NOMO-1 treated with dmso at 0.1 percent for 144 hours (cell line): Measurements from ENCODE around the gene SPG21.
A peak's percentile ranks its signal among the peaks of the same experiment; 100 is the strongest.

ENCODE experiments used
- DNase-seq: peaks from one replicate; lab custom pipeline; 2025; ENCODE audit not compliant: unreplicated experiment; lab: John Stamatoyannopoulos, UW

The SPG21 gene

DNA sequence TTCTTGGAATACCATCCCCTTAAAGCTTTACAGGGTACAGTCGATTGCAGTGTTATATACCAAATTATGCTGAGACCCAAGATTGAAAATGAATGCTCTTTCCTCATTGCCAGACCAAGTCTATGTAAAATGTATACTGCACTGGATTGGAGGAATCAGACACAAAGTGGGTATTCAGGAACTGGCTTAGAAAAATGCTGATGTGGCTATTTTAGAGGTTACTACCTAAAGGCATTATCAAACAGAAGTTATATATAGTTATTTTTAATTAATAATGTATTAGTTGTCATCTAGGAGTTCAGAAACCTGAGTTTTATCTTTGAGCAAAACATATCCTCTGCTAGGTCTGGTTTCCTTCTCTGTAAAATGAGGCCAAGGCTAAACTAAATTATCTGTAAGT lies 3.6 kb upstream of the SPG21 start:
- DNase-seq, result no peak

DNA sequence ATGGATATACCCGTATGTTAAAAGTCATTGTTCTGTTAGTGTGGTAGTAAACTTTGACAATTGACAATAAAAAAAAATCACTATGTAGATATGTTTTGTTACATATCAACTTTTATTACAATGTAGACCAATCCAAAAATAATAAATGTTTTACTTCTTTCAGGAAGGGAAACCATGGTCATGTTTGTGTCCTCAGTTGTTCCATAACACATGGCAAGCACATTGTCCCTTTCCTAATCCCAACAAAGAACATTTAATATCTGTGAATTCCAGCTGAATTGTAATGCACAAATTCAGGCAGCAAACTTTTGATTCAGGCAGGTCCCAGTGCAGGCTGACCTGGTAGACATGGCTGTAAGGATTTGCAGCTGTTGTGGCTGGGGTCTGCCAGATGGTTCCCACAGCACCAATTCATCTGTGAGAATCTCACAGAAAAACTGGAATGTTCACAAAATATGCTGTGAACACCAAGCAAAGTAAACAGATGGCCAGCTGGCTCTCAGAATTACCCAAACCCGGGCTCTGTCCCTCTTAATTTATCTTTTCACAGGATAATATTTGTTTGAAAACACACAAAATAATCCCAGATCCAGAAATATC lies 1.9 kb upstream of the SPG21 start:
- no peak for DNase-seq

DNA sequence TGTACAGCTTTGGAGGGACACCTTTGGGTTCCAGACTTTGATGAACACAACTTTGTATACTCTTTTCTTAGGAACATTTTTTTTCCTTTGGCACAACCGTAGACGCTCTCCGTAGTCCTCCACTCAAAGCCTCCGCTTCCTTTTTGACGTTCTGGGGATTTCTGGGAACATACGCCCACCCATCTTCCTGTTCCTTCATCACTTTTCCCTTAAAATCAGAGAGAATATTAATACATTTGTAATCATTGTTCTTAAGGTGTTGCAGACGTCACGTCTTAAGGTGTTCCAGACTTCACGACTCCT lies 405 bp upstream of the SPG21 start:
- no peak for DNase-seq

DNA sequence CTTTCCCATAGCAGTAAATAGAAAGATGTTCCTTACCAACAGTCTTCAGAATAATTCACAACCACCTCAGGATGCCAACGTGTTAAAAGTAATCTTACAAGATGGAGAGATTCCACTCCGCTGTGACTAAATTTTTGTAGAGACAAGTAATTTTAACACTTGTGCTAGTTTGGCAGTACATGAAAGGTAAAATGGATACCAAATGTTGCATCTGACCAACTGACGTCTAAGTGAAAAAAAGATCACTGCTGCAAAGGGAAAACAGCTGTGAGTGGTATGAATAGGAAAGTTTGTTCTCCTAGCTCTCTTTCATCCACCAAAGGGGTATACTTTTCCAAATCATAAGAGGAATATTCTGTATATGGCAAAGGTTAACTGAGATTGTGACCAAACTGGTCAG lies 2.6 kb downstream of the SPG21 start:
- DNase-seq, result no peak

DNA sequence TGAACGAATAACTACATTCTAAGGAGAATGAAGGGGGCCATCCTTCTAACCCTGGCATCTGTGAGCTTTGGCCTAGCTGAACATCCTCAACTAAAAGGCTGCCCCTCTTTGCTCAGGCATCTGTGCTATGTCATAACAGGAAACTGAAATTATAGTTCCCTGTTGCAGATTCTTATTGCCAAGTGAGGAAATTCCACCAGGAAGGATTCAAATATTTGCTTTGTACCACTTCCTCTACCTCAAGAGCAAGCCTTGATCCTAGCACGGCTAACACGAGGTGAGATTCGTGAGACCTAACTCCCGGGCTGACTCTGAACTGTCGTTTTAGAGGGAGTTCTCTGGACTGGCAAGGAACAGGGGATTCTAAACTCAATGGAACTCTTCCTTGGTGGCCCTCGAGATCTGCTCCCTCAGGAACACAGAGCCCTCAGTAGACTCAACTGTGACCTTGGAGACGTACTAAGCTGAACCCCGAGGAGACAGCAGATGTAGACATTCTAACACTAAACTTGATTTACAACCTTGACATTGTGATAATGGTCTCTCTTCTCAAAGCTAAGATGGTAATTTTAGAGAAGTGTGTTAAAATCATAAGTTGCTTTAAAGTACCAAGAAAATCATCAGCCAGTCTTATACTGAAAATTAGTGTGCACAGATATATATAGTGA lies 4.2 kb downstream of the SPG21 start:
- peak; percentile 71 for DNase-seq

DNA sequence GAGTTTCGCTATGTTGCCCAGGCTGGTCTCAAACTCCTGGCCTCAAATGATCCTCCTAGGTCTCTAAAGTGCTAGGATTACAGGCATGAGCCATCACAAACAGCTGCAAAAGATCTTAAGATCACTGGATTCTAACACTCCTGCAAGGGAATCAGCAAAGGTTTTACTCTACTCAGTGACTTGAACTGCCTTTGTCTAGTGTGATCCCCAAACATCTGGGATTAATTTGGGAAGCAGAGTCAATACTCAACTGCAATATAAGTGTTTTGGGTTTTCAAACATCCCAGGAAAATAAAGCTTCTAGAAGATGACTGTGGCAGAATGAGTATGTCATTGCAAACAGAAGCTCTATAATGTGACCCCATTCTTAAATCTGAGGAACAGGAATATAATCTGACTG lies 7.2 kb downstream of the SPG21 start:
- DNase-seq, result no peak

DNA sequence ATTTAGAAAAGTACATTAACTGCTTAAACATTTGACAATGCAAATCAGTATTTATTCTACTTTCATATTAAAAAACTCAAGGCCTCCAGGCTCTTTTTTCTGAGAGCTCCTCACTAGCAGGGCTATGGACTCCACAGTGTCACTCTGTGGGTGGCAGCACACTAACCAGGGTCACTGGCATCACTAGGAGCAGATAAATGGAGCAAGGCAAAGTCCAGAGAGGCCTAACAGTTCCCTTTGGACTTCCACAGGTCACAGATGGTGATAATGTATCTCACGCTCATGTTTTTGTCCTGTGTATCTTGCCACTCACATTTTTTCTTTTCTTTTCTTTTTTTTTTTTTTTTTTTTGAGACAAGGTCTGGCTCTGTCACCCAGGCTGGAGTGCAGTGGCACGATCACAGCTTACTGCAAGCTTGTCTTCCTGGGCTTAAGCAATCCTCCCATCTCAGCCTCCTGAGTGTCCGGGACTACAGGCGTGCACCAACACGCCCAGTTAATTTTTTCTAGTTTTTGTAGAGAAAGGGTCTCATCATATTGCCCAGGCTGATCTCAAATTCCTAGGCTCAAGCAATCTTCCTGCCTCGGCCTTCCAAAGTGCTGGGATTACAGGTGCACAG lies 7.8 kb downstream of the SPG21 start:
- DNase-seq, result no peak

DNA sequence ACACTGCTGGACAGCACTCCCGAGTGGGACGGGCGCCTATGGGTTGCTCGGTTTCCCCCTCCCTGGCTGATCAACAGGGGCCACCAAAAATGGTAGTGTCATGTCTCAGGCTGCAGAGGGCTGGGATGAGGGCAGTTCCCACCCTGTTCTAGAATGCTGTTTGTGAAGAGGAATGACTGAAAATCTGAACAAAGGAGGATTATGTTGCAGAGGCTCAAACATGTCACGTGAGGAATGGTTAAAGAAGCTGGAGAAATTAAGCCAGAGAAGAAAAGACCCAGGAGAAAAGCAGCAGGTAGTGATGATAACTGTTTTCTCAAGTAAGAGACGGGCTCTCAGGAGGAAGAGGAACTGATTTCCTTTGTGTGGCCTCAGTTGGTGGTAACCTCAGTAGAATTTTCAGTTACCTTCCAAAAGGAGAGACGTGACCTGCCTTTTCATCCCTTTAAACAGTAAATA lies 10.4 kb downstream of the SPG21 start:
- no peak for DNase-seq

DNA sequence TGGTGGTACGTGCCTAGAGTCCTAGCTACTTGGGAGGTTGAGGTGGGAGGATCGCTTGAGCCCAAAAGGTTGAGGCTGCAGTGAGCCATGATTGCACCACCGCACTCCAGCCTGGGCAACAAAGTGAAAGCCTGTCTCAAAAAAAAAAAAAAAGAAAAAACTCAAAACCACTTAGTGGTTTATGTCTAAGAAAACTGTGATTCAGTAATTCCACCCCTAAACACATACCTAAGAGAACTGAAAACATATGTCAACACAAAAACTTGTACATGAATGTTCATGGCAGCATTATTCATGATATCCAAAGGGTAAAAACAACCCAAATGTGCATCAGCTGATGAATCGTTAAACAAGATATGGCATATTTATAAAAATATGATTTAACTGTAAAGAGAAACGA lies 14.3 kb downstream of the SPG21 start:
- no peak for DNase-seq

DNA sequence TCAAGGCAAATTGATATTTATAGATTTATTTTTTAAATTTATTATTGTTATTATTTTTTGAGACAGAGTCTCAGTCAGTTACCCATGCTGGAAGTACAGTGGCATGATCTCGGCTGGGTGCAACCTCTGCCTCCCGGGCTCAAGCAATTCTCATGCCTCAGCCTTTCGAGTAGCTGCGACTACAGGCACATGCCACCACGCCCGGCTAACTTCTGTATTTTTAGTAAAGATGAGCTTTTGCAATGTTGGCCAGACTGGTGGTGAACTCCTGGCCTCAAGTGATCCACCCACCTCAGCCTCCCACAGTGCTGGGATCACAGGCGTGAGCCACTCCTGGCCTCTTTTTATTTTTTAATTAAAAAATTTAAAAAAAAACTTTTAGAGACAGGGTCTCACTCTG lies 19.0 kb downstream of the SPG21 start:
- DNase-seq, result peak; percentile 21

DNA sequence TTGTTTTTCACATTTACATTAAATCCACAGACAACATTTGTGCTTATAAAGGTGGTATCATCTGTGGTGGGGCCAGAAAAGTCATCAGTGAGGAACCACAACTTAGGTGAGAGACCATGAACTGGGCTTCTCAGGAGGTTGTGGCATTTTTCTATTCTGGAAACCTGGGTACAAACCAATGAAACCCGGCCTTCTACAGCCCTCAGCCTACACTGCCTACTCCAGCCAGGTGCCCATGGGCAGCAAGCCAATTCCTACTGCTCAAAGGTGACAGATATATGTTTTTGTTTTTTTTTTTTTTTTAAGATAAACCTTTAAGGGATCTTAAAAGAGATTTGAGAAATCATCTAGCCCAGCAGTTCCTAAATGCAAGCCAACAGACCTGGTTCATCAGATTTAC lies 20.3 kb downstream of the SPG21 start:
- no peak for DNase-seq

DNA sequence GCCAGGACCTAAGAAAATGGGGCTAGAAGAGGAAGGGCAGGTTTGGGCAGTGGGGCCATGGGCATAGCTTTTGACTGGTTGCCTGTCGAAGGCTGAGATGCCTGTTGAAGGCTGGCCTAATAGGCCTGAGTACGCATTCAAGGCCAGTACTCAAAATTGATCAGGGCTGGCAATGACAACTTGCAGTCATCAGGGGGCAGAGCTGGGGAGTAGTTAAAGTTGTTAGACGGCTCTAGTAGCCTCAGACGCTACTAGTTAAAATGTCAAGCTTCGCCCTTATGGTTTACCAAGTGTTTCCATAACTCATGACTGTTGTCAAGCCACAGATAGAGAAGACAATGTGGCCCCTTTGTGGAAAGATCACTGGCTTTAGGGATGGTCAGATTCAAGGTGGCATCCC lies 28.7 kb downstream of the SPG21 start:
- DNase-seq, result no peak

DNA sequence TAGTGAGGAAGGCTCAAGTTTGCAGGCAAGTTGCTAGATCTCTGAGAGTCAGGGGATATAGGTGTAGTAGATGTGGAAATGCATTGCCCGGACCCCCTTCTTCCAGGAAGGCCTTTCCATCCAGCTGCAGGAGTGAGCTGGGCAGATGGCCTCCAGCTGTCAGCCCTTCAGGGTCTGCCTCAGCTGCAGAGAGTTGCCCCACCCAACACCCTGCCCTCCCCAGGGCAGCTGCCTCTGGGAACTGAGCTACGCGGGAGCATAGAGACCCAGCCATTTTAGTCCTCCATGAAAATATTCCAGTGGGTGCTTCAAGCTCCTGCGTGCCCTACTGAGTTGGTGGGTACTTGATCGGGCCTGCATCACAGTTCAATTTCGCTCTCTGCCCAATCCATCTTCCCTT lies 29.6 kb downstream of the SPG21 start:
- no peak for DNase-seq

DNA sequence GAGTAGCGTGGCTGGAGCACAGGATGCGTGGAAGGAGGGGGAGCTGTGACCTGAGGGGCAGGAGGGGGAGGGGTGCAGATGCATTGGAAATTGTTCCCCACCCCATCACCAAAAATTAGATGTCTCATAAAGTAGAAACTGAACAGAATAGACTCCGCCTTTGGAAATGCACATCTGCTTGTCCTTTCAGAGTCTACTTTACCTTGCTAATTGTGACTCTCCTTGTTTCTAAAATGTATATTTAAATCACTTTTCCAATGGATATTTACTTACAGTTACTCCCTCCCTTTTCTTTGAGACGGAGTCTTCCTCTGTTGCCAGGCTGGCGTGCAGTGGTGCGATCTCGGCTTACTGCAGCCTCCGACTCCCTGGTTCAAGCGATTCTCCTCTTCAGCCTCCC lies 30.6 kb downstream of the SPG21 start:
- no peak for DNase-seq

DNA sequence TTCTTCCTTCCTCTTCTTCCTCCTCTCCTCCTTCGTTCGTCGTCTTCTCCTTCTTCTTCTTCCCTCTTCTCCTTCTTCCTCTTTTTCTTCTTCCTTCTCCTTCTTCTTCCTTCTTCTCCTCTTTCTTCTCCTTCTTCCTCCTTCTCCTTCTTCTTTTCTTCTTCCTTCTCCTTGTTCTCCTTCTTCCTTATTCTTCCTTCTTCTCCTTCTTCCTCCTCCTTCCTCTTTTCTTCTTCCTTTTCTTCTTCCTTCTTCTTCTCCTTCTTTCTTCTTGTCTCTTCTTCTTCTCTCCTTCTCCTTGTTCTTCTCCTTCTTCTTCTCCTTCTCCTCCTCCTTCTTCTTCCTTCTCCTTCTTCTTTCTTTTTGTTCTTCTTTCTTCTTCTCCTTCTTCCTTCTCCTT lies 35.3 kb downstream of the SPG21 start:
- no peak for DNase-seq

DNA sequence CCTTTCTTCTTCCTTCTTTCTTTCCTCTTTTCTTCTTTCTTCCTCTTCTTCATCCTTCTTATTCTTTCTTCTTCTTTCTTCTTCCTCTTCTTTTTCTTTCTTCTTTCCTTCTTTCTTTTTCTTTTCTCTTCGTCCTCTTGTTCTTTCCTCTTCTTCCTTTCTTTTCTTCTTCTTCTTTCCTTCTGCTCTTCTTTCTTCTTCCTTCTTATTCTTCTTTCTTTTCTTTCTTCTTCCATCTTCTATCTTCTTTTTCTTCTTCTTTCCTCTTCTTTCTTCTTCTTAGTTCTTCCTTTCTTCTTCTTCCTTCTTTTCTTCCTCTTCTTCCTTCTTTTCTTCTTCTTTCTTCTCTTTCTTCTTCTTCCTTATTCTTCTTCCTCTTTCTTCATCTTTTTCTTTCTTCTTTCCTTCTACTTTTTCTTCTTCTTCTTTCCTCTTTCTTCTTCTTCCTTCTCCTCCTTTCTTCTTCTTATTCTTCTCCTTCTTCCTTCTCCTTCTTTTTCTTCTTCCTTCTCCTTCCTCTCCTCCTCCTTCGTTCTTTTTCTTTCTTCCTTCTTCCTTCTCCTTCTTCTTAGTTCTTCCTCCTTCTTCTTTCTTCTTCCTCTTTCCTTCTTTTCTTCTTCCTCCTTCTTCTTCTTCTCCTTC lies 37.8 kb downstream of the SPG21 start:
- no peak for DNase-seq

DNA sequence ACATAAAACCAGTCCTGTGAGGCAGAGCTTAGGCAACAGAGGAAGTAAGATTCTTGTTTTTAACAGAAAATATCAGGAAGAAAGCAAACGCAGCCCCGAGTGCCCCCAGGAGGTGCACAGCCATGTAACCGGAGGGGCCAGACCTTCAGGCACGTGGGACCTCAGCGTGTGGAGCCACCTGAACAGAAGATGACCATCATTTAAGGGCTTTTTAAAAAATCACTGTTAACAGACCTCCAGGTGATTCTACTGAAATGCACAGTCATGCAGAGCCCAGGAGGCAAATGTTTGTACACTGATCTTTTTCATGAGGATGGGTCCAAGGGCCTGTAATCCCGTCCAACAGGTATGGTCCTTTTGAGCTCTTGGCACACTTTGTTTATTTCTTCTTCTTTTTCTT lies 38.8 kb downstream of the SPG21 start:
- DNase-seq, result peak; percentile 61

DNA sequence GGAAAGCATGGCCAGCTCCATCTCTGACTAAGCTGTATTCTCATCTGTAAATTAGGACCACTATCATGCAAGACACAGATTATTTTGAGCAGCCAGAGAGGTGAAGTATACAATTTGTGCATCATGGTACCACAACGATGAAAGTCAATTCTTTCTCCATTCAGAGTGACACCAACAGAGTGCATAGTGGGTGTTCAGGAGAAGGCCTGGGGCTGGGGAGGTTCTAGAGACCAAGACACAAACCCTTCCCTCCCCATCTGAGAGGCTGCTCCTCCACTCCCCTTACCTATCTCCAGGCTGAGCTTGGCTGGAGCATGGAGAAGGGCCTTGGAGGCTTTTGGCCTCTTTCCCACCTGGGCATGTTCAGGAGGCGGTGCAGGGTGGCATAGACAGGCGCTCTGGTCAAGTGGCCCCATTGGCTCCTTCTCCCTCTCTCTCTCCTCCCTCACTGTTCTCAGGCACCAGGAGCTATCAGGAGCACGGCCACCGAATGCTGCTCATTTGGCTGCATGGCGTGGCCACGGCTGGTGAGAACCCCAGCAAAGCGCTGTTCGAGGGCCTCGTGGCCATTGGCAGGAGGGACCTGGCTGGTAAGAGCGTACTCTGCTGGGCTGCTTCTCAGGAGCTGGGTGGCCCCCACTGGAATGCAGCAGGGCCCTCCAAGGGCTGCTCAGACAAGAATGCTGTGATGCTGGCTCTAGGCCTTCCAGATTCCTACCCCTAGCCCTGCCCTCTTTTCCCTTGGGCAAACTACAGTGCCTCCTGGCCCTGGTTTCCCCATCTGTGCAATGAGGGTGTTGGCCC lies 40.1 kb downstream of the SPG21 start:
- DNase-seq, result no peak

DNA sequence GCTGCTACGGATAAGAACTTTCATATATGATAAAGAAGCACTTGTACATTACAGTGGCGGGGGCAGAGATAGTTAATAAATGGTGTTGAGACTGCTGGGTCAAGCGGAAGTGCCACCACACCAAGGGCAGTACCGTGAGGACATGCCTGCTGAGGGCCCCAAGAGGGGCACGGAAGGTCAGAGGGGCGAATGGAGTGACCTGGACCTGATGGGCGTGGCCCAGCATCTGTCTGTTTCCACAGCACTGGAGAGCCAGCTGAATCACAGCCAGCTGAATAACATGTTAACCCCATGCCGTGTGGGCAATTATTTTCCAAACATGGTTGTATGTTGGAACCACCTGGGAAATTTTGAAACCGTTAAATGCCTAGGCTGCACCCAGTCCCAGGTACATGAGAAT lies 40.8 kb downstream of the SPG21 start:
- no peak for DNase-seq

DNA sequence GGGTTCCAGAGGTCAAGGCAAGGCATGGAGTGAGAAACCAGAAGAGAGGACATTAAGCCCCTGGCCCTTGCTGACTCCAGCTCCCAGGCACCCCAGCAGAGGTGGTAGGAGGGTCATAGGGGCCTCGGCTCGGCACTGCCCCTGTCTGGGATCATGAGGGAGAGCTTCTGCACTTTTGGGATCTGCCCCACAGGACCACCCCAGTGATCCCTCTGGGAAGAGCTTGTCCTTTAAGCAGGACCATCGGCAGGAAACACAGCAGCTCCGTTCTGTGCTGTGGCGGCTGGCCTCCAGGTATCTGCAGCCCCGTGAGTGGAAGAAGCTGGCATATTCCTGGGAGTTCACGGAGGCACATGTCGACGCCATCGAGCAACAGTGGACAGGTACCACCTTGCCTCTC lies 42.5 kb downstream of the SPG21 start:
- no peak for DNase-seq

DNA sequence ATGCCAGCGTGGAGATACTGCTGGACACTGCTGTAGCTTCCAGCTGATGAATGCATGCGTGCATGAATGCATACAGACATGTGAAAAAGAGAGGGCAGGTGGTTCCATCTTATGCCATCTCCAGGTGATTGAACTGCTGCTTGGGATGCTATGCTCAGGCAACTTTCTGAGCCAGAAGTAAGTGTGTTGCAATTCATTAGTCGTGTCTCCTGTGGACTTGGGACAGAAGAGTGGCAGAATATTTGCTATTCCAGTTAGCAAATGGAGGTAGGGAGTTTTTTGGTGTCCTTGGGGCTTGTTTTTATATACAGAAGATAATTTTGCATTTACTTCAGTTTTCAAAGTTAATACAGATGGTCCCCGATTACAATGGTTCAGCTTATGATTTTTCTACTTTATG lies 44.8 kb downstream of the SPG21 start:
- DNase-seq, result no peak
